ENCODE data around the gene UBE3C.

UBE3C gene

DNA sequence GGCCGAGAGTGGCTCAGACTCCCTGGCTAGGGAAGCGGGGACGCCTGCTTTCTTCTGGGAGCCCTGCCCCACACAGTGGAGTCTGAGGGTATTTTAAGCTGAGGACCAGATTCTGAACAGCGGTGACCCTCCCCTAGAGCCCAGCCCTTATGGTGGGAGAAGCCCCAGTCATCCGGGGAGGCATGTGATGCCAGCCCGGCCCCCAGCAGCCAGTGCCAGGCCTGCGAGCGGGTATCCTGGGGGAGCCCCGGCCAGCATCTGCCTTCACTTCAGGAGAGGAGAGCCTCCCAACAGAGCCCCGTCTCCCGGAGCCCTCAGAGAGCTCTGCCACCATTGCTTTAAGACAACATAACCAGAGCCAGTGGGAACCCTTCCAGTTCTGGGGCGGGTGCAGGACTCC, 156.6 kb downstream of the UBE3C start:
- no peaks in the 10 kb centered on the region for H3K9me2 ChIP-seq (replicated peaks; ENCODE audit: control insufficient read depth, low read length)
- no peak overlapping the region for H3K4me2 ChIP-seq (ENCODE audit: low read length)
- H3K9me3 ChIP-seq (ENCODE audit: control insufficient read depth, insufficient read depth, low read length) = no peaks in the 10 kb centered on the region
- H3K4me3 ChIP-seq (ENCODE audit: low read length) = no peak overlapping the region
- no peaks in the 10 kb centered on the region for H4K20me1 ChIP-seq (ENCODE audit: control insufficient read depth, insufficient read depth, low read depth, low read length)
- TF ChIP-seq EZH2phosphoT487 (IDR thresholded peaks at IDR 0.05; ENCODE audit: borderline replicate concordance, low read length) = no peak
- TF ChIP-seq, protein P1, sequence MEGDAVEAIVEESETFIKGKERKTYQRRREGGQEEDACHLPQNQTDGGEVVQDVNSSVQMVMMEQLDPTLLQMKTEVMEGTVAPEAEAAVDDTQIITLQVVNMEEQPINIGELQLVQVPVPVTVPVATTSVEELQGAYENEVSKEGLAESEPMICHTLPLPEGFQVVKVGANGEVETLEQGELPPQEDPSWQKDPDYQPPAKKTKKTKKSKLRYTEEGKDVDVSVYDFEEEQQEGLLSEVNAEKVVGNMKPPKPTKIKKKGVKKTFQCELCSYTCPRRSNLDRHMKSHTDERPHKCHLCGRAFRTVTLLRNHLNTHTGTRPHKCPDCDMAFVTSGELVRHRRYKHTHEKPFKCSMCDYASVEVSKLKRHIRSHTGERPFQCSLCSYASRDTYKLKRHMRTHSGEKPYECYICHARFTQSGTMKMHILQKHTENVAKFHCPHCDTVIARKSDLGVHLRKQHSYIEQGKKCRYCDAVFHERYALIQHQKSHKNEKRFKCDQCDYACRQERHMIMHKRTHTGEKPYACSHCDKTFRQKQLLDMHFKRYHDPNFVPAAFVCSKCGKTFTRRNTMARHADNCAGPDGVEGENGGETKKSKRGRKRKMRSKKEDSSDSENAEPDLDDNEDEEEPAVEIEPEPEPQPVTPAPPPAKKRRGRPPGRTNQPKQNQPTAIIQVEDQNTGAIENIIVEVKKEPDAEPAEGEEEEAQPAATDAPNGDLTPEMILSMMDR (IDR thresholded peaks at IDR 0.05; ENCODE audit: low read depth, low read length, poor library complexity, severe bottlenecking) = no peak
- no peaks in the 10 kb centered on the region for H3K27me3 ChIP-seq (ENCODE audit: control insufficient read depth, low read length)
- no peaks in the 10 kb centered on the region for H3K79me2 ChIP-seq (ENCODE audit: control insufficient read depth, low read length)
- H3K36me3 ChIP-seq (ENCODE audit: control insufficient read depth, low read length) = no peaks in the 10 kb centered on the region
- H3K4me1 ChIP-seq (ENCODE audit: control insufficient read depth, low read length) = no peaks in the 10 kb centered on the region
- no peak overlapping the region for H3K27ac ChIP-seq (ENCODE audit: low read depth, low read length)
- no peaks in the 10 kb centered on the region for H3F3A ChIP-seq (ENCODE audit: control insufficient read depth, insufficient read depth)

DNA sequence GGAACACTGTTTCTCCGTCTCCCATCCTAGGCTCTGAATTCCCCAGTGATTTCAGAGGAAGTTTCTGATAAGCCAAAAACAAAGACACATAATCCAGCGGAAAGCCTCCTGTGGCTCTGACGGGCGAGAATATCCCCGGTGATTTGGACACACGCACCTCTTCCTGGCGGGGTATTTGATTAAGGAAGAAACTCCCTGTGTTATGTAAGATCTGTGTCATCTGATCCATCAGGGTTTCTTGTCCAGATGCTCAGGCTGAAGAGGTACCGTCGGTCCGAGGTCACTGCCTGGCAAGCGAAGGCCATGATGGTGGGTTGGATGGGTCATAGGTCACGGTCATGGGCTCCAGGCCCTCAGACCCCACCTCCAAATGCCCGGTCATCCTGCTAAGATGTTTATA, 158.5 kb downstream of the UBE3C start:
- no peaks in the 10 kb centered on the region for H3K79me2 ChIP-seq (ENCODE audit: control insufficient read depth, low read length)
- no peaks in the 10 kb centered on the region for H3K27me3 ChIP-seq (ENCODE audit: control insufficient read depth, low read length)
- H3K4me3 ChIP-seq (ENCODE audit: low read length) = no peak overlapping the region
- no peaks in the 10 kb centered on the region for H3K9me2 ChIP-seq (replicated peaks; ENCODE audit: control insufficient read depth, low read length)
- TF ChIP-seq EZH2phosphoT487 (IDR thresholded peaks at IDR 0.05; ENCODE audit: borderline replicate concordance, low read length) = no peak
- TF ChIP-seq, protein P1 (IDR thresholded peaks at IDR 0.05; ENCODE audit: low read depth, low read length, poor library complexity, severe bottlenecking) = no peak
- peaks cover 8% of the 10 kb centered on the region for H3K4me1 ChIP-seq (ENCODE audit: control insufficient read depth, low read length)
- H3K4me2 ChIP-seq (ENCODE audit: low read length) = no peak overlapping the region
- no peaks in the 10 kb centered on the region for H3F3A ChIP-seq (ENCODE audit: control insufficient read depth, insufficient read depth)
- H4K20me1 ChIP-seq (ENCODE audit: control insufficient read depth, insufficient read depth, low read depth, low read length) = no peaks in the 10 kb centered on the region
- no peaks in the 10 kb centered on the region for H3K36me3 ChIP-seq (ENCODE audit: control insufficient read depth, low read length)
- H3K27ac ChIP-seq (ENCODE audit: low read depth, low read length) = no peak overlapping the region
- H3K9me3 ChIP-seq (ENCODE audit: control insufficient read depth, insufficient read depth, low read length) = no peaks in the 10 kb centered on the region

DNA sequence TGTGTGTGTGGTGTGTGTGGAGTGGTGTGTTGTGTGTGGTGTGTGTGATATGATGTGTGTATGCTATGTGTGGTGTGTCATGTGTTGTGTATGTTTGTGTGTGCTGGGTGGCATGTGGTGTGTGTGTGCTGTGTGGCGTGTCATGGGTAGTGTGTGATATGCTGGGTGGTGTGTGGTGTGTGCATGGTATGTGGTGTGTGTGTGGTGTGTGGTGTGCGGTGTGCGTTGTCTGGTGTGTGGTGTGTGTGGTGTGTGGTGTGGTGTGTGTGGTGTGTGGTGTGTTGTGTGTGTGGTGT, 160.5 kb downstream of the UBE3C start:
- H3K27me3 ChIP-seq (ENCODE audit: control insufficient read depth, low read length) = no peaks in the 10 kb centered on the region
- no peak overlapping the region for H3K4me3 ChIP-seq (ENCODE audit: low read length)
- H3K9me3 ChIP-seq (ENCODE audit: control insufficient read depth, insufficient read depth, low read length) = no peaks in the 10 kb centered on the region
- H3K9me2 ChIP-seq (replicated peaks; ENCODE audit: control insufficient read depth, low read length) = no peaks in the 10 kb centered on the region
- no peaks in the 10 kb centered on the region for H3K36me3 ChIP-seq (ENCODE audit: control insufficient read depth, low read length)
- H3K27ac ChIP-seq (ENCODE audit: low read depth, low read length) = no peak overlapping the region
- peaks cover 14% of the 10 kb centered on the region for H3K4me1 ChIP-seq (ENCODE audit: control insufficient read depth, low read length)
- H4K20me1 ChIP-seq (ENCODE audit: control insufficient read depth, insufficient read depth, low read depth, low read length) = no peaks in the 10 kb centered on the region
- no peaks in the 10 kb centered on the region for H3K79me2 ChIP-seq (ENCODE audit: control insufficient read depth, low read length)
- no peaks in the 10 kb centered on the region for H3F3A ChIP-seq (ENCODE audit: control insufficient read depth, insufficient read depth)
- TF ChIP-seq EZH2phosphoT487 (IDR thresholded peaks at IDR 0.05; ENCODE audit: borderline replicate concordance, low read length) = no peak
- TF ChIP-seq, protein P1 (IDR thresholded peaks at IDR 0.05; ENCODE audit: low read depth, low read length, poor library complexity, severe bottlenecking) = no peak
- H3K4me2 ChIP-seq (ENCODE audit: low read length) = no peak overlapping the region

Data from DOHH2 (cell line).